Calu3 (cell line): ENCODE measurements around the gene EPHB4. TPM values are rescaled to one million over a fixed set of nuclear protein-coding genes. Genes with fewer than 3 reads are reported as not detected.
A peak's percentile ranks its signal among the peaks of the same experiment; 100 is the strongest.

ENCODE experiments used
- BruUV-seq: library from RNA; stranded (reverse); fragments of 400-500 nt; replicated peaks from 2 replicates; lab custom pipeline; 2021; lab: Mats Ljungman, UMichigan
- CTCF ChIA-PET: fragments of 300-600 bp; sonication (Branson Sonifier 250); formaldehyde crosslinking; loops from one replicate; lab custom pipeline; 2022; ENCODE audit warnings: antibody characterized with exemption; lab: Charles Lee
- DNase-seq: peaks from one replicate; pipeline ENCODE4 v3.0.0; 2022
- H3K27ac Mint-ChIP-seq: one replicate; pipeline ENCODE4 v1.8.0; 2022; ENCODE audit warnings: mixed read lengths; ENCODE audit not compliant: unreplicated experiment
- H3K27me3 Mint-ChIP-seq: one replicate; pipeline ENCODE4 v1.8.0; 2022; ENCODE audit warnings: mixed read lengths; ENCODE audit not compliant: unreplicated experiment
- H3K36me3 Mint-ChIP-seq: one replicate; pipeline ENCODE4 v1.8.0; 2022; ENCODE audit warnings: mild to moderate bottlenecking, moderate library complexity, mixed read lengths; ENCODE audit not compliant: insufficient read depth, unreplicated experiment
- H3K4me1 Mint-ChIP-seq: one replicate; pipeline ENCODE4 v1.8.0; 2022; ENCODE audit warnings: mild to moderate bottlenecking, low read depth, mixed read lengths; ENCODE audit not compliant: unreplicated experiment
- H3K4me3 Mint-ChIP-seq: one replicate; pipeline ENCODE4 v1.8.0; 2022; ENCODE audit warnings: mild to moderate bottlenecking, low read depth, moderate library complexity, mixed read lengths; ENCODE audit not compliant: unreplicated experiment
- H3K9me3 Mint-ChIP-seq: one replicate; pipeline ENCODE4 v1.8.0; 2022; ENCODE audit warnings: low read depth, mixed read lengths; ENCODE audit not compliant: unreplicated experiment
- intact Hi-C: fragments of 100-400 bp; cut with micrococcal nuclease; formaldehyde crosslinking; loops from one replicate; pipeline ENCODE4 v1.10.0; 2022; ENCODE audit not compliant: unreplicated experiment
- total RNA-seq: library from RNA; stranded (reverse); gene quantifications from 2 replicates; pipeline ENCODE4 v1.2.3, GENCODE V29; 2022
- TF ChIP-seq, protein P1 (sequence below): fragments of 200-600 bp; IDR thresholded peaks from one replicate; pipeline ENCODE4 v1.8.0; 2022; ENCODE audit warnings: antibody characterized with exemption; ENCODE audit not compliant: unreplicated experiment

The EPHB4 gene
- total RNA-seq, 1 experiment from 2014 or later, result 63.7 TPM

DNA sequence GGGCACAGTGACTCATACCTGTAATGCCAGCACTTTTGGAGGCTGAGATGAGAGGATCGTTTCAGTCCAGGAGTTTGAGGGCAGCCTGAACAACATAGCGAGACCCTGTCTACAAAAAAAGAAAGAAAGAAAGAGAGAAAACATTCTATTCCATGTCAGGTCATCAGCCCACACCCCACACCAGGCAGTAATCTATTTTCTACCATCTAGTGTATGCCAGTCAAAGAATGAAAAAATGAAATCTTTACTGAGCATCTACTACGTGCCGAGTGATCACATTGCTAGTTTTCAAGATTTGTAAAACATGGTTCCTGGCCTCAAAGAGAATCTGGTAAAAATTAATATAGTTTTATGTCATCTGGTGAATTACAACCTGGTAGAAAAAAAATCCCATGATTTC lies 3.1 kb upstream of the EPHB4 start:
- BruUV-seq, result TSS peak; percentile 19
- Mint-ChIP-seq H3K9me3 (no peaks in the 10 kb centered on the region), H3K36me3 (peaks cover 37% of the 10 kb centered on the region), H3K27me3 (no peaks in the 10 kb centered on the region), H3K4me3 (no peak overlapping the region), H3K4me1 (peaks cover 45% of the 10 kb centered on the region), H3K27ac (no peak overlapping the region)
- DNase-seq, result no peak
- intact Hi-C loops, result no loop called here
- CTCF ChIA-PET, result no interaction called here
- TF ChIP-seq, protein P1, sequence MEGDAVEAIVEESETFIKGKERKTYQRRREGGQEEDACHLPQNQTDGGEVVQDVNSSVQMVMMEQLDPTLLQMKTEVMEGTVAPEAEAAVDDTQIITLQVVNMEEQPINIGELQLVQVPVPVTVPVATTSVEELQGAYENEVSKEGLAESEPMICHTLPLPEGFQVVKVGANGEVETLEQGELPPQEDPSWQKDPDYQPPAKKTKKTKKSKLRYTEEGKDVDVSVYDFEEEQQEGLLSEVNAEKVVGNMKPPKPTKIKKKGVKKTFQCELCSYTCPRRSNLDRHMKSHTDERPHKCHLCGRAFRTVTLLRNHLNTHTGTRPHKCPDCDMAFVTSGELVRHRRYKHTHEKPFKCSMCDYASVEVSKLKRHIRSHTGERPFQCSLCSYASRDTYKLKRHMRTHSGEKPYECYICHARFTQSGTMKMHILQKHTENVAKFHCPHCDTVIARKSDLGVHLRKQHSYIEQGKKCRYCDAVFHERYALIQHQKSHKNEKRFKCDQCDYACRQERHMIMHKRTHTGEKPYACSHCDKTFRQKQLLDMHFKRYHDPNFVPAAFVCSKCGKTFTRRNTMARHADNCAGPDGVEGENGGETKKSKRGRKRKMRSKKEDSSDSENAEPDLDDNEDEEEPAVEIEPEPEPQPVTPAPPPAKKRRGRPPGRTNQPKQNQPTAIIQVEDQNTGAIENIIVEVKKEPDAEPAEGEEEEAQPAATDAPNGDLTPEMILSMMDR, result no peak

DNA sequence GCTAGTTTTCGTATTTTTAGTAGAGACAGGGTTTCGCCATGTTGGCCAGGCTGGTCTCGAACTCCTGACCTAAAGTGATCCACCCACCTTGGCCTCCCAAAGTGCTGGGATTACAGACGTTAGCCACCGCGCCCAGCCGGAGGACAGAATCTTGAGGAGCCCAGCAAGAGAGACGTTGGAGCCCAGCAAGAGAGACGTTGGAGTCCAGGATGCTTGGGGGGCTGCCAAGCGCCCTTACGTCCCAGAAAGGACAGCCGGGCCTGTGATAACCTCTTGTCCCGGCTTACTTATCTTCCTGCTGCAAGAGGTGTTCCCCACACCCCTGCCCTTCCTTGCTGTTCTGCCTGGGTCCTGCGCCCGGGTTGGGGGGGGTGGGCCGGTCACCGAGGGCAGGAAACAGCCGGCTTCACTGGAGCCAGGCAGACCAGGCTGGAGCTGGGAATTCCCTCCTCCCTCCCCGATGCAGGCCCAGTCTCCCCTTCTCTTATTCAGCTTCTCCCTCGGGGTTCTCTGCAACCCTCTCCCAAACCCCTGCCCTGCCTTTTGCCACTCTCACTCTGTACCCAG lies 1.9 kb upstream of the EPHB4 start:
- no peak overlapping the region for H3K4me3 Mint-ChIP-seq
- peaks cover 45% of the 10 kb centered on the region for H3K4me1 Mint-ChIP-seq
- no peak overlapping the region for H3K27ac Mint-ChIP-seq

DNA sequence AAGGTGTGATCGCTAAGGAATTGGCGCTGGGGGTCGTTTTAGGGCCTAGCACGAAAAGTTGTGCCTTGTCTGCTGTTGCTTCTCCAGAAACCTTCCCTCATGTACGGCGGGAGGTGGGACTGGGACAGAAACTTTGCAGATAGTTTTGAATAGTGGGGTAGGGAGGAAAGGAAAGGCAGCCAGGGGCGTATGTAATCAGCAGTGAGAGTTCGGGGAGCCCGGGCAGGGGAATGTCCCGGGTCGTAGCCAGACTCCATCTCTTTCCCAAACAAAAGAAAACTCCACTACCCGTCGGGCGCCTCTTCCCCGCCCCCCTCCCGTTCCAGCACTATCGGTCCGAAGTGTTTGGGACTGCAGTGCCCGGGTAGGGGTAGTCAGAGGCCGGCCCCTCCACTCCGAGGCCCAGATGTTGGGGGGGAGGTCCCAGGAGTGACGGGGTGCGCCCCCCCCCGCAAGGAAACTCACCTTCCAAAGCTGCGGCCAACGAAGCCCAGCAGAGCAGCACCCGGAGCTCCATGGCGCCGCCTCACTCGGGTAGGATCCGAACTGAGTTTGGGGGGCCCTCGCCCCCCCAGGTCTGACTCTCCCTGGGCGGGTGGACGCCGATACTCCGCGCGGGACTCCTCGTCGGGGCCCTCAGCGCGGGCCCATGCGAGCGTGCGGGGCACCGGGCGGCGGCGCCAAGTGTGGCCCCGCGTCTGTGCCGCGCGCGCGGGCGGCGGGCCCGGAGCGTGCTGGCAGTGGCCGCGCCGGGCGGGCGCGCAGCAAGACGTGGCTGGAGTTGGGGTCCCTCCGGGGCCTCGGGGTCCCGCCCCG lies 601 bp downstream of the EPHB4 start:
- BruUV-seq, result no TSS peak
- Mint-ChIP-seq H3K4me1 (peaks cover 36% of the 10 kb centered on the region), H3K9me3 (no peaks in the 10 kb centered on the region), H3K4me3 (peak overlapping the region; percentile 92), H3K27ac (peak overlapping the region; percentile 85), H3K36me3 (peaks cover 52% of the 10 kb centered on the region), H3K27me3 (no peaks in the 10 kb centered on the region)
- TF ChIP-seq, protein P1, result no peak
- intact Hi-C loops, result loop anchor here (1.0 kb wide), 1 partner anchor 121 kb away; no protein-coding TSS in a partner anchor
- DNase-seq, result no peak
- CTCF ChIA-PET, result interaction anchor here (0.6 to 2.4 kb wide), 9 partner anchors 25 to 724 kb away, joined by 3 to 15 read pairs (median 4); partner anchors contain the start of genes POP7 and SLC12A9

More for the DNA sequence above, 1.9 kb upstream of the EPHB4 start:
- TF ChIP-seq, protein P1, result no peak
- BruUV-seq, result no TSS peak
- intact Hi-C loops, result no loop called here
- H3K36me3 Mint-ChIP-seq, result peaks cover 42% of the 10 kb centered on the region
- H3K9me3 Mint-ChIP-seq, result no peaks in the 10 kb centered on the region
- no peaks in the 10 kb centered on the region for H3K27me3 Mint-ChIP-seq
- DNase-seq, result no peak
- CTCF ChIA-PET, result interaction anchor here (2.1 kb wide), 1 partner anchor 23 kb away, joined by 15 read pairs; the partner anchor contains the start of gene SLC12A9

DNA sequence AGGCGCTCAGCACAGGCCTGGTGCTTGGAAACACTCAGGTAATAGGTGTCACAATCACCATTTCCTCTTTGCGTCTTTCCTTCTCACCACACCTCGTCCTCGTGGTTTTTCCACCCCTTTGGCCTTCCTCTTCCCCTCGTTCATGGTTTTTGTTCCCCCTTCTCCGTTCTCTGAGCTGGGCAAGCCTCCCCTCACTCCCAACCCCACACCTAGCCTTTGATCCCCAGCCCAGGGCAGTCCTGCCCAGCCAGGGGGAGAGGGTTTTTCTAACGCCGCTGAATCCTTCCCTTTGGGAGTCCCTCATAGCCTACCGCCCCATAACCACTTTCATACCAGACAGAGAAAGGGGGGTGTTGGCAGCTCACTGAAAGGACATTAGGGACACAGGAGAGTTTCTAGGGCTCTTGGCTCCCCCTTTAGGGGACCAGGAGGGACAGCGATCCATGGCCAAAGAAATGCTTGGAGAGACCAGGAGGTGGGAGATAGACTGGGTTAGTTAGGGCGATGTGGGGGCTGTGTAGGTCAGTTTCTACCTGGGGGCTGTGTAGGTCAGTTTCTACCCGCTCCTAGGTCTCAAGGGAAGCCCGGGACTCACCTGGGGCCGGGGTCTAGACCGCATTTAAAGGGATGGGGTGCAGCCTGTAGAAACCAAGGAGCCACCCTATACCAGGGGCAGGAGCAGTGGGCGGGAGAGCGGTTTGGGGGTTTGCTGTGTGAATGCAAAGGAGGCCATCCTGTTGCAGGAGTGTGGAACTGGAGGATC lies 1.4 kb downstream of the EPHB4 start:
- peak overlapping the region; percentile 92 for H3K4me3 Mint-ChIP-seq
- no peak for DNase-seq
- H3K9me3 Mint-ChIP-seq, result no peaks in the 10 kb centered on the region
- H3K27ac Mint-ChIP-seq, result peak overlapping the region; percentile 85
- no peaks in the 10 kb centered on the region for H3K27me3 Mint-ChIP-seq
- CTCF ChIA-PET, result interaction anchor here (0.6 to 1.5 kb wide), 8 partner anchors 11 to 724 kb away, joined by 3 to 9 read pairs (median 4); partner anchors contain the start of genes POP7 and SLC12A9
- peaks cover 28% of the 10 kb centered on the region for H3K4me1 Mint-ChIP-seq
- intact Hi-C loops, result loop anchor here (1.0 to 2.0 kb wide), 2 partner anchors 23 to 121 kb away; no protein-coding TSS in a partner anchor
- H3K36me3 Mint-ChIP-seq, result peaks cover 56% of the 10 kb centered on the region
- TF ChIP-seq, protein P1, result no peak
- BruUV-seq, result TSS peak; percentile 76
